22Rv1 (cell line): ENCODE data around the gene EEPD1.

Experiments
- H3K27ac ChIP-seq: fragments of 450-650 bp; 2 replicates; pipeline ENCODE4 v1.5.1; 2017
- ZFX ChIP-seq: fragments of 450-650 bp; IDR thresholded peaks from 2 replicates; pipeline ENCODE4 v1.6.1; 2017; ENCODE audit warnings: antibody characterized with exemption, borderline replicate concordance
- TF ChIP-seq, protein P1 (sequence below): fragments of 450-650 bp; IDR thresholded peaks from 2 replicates; pipeline ENCODE4 v1.5.1; 2017; ENCODE audit warnings: mild to moderate bottlenecking

The EEPD1 gene

DNA sequence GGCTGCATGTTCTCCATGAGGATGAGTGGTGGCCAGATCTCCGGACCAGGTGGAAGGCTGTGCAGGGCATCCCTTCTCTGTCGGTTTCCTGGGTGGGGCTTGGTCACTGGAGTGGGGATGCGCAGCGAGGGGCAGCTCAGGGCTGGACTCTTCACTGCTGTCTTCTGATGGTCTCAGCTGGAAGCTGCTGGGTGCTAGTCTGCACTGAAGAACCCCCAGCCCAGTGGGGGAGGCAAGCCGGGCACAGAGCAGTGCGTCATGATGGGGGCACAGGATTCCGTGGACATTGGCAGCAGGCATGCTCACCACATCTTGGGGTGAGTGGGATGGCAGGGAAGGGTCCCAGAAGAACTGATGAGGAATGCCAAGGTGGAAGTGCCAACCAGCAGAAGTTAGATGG is 39.8 kb downstream of the EEPD1 start:
- TF ChIP-seq ZFX, result no peak
- TF ChIP-seq, protein P1, sequence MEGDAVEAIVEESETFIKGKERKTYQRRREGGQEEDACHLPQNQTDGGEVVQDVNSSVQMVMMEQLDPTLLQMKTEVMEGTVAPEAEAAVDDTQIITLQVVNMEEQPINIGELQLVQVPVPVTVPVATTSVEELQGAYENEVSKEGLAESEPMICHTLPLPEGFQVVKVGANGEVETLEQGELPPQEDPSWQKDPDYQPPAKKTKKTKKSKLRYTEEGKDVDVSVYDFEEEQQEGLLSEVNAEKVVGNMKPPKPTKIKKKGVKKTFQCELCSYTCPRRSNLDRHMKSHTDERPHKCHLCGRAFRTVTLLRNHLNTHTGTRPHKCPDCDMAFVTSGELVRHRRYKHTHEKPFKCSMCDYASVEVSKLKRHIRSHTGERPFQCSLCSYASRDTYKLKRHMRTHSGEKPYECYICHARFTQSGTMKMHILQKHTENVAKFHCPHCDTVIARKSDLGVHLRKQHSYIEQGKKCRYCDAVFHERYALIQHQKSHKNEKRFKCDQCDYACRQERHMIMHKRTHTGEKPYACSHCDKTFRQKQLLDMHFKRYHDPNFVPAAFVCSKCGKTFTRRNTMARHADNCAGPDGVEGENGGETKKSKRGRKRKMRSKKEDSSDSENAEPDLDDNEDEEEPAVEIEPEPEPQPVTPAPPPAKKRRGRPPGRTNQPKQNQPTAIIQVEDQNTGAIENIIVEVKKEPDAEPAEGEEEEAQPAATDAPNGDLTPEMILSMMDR, result no peak

DNA sequence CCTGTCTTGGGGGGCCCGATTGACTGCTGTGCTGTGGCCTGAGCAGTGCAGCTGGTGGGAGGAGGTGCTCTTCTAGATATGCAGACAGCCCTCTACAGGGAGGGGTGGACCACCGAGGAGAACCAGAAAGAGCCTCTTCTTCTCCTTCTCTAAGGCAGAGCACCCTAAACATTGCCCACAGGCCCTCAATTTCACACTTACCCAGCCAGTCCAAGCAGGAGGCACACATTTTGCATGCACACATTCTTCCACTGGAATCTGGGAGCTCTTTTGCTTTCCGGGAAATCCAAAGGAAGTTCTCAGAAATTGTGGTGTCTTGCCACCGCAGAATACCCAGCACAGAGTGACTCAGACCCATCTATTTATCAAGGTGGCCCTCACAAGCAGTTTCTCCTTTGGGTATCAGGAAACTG is 45.8 kb downstream of the EEPD1 start:
- H3K27ac ChIP-seq, result no peak overlapping the region

More for the DNA sequence above, 39.8 kb downstream of the EEPD1 start:
- H3K27ac ChIP-seq, result no peak overlapping the region

DNA sequence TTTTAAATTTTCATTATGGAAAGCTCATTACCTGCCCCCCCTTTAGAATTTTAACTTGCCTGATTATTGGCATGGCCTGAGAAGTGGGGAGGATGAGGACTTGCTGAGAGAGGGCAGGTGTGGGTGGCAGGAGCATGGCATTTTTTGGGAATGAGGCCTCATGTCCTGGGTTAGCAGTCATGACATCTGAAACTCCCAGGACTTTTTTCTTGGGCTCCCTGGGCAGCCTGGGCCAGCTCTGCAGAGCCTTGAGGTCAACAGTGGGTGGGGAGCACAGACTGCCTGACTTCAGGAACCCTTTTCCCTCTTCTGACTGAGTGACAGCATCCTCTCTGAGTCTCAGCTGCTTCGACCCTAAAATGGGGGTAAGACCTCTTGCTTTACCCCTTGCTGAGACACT is 46.3 kb downstream of the EEPD1 start:
- no peak overlapping the region for H3K27ac ChIP-seq
- TF ChIP-seq ZFX, result no peak
- TF ChIP-seq, protein P1, result no peak

More for the DNA sequence above, 45.8 kb downstream of the EEPD1 start:
- TF ChIP-seq, protein P1, result no peak
- TF ChIP-seq ZFX, result no peak

DNA sequence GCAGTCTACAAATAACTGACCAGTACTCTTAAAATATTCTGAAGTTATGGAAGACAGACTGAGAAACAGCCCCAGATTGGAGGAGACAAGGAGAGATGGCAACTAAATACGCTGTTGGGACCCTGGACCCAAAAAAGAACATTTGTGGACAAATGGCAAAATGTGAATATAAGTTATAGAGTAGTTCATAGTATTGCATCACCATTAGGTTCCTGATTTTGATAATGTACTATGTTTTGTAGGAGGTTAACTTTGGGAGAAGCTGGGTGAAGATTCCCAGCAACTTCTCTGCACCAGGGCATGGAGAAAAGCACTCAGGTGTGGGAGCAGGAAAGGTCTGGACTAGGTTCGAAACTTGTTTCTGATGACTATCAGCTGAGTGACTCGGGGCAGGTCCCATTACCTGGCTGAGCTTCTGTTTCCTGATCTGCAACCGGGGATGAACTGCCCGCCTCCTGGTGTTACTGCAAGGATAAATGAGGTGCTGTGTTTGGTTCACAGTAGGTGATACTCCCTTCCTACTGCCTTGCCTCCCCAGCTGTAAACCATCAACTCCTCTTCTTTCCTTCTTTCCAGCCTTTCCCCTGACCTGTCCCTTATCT is 48.2 kb downstream of the EEPD1 start:
- no peak for TF ChIP-seq ZFX
- TF ChIP-seq, protein P1, result no peak
- H3K27ac ChIP-seq, result no peak overlapping the region

DNA sequence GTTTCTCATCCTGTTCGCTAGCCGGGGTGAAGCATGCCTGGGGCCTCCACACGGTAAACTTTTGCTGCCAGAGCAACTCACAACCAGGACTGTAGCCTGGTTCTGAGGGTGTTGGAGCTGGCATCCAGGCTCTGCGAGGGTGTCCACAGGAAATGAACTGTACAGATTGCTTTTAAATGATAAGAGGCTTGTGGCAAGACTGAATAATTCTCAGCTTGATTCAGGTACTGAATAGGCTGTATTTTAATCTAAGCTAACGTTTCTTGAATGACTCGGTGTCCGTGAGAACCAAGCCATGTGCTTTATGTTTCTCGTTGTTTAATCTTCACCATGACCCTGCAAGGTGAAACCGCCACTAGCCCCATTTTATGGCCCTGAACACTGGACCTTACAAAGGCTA is 49.3 kb downstream of the EEPD1 start:
- TF ChIP-seq, protein P1, result no peak
- no peak for TF ChIP-seq ZFX
- H3K27ac ChIP-seq, result no peak overlapping the region

DNA sequence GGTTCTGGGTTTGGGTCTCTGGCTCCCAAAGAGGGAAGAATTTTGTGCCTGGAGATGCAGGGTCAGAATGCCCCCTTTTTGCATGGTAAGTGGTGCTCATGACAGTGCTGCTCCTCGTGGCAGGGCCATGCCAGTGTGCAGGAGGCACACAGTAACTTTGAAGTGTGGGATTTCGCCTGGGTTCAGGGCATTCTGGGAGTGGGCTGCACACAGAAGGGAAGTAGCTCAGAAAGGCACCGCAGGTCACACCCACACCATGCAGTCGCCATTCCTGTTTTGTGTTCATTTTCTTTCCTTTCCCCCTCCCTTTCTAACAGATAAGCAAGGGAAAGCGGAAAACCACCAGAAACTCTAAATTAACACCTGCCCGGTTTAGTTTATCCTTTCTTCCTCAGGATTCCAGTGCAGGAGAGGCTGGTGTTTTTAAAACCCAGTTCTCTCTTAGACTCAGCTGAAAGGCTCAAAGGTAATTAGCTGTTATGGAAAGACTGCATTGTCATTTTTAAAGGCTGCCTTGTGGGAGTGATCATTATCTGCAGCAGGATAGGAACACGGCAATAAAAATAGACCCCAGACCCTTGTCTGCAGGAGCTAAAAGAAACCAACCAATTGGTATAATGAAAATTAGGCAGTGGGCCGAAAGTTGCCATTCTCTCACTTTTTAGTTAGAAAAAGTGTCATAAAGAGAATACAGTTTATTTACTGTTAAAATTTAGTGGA is 50.2 kb downstream of the EEPD1 start:
- TF ChIP-seq, protein P1, result no peak
- TF ChIP-seq ZFX, result no peak
- no peak overlapping the region for H3K27ac ChIP-seq

DNA sequence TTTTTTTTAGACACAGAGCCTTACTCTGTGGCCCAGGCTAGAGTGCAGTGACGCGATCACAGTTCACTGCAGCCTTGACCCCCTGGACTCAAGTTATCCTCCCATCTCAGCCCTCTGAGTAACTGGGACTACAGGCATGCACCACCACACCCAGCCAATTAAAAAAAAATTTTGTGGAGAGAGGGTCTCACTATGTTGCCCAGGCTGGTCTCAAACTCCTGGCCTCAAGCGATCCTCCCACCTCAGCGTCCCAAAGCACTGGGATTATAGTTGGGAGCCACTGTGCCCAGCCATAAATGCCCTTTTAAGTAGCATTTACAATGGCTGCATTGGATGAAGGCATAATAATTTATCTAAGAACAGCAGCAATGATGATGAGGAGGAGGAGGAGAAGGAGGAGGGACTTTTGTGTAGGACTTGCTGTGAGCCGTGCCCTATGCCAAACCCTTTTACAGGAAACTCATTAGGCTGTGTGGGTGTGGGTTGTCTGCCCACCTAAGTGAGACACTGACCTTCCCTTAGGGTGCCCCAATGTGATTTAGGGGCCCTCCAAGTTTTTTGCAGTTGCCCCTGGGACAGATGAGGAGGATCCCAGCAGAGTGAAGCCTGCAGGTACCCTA is 51.1 kb downstream of the EEPD1 start:
- H3K27ac ChIP-seq, result no peak overlapping the region
- TF ChIP-seq ZFX, result no peak
- TF ChIP-seq, protein P1, result no peak
